DND-41 (cell line): ENCODE results near the gene TMEM62.

Experiments used
- CTCF ChIP-seq: IDR thresholded peaks from 2 replicates; pipeline ENCODE4 v1.5.1; 2012; ENCODE audit warnings: borderline replicate concordance, low read length, moderate library complexity, mild to moderate bottlenecking; ENCODE audit not compliant: poor library complexity, severe bottlenecking; ENCODE audit errors: extremely low read depth
- EZH2 ChIP-seq: IDR thresholded peaks from 3 replicates; pipeline ENCODE4 v1.6.1; 2012; ENCODE audit warnings: borderline replicate concordance, low read depth, mild to moderate bottlenecking, moderate library complexity, low read length, inconsistent platforms; ENCODE audit not compliant: severe bottlenecking

GRCh38 chr15:43096411-43096810, 37.0 kb upstream of the TMEM62 start:
- TF ChIP-seq EZH2 (no peak), CTCF (no peak)
